Smooth muscle cell (in vitro differentiated cells): ENCODE results near the gene SLC29A1. TPM values are rescaled to one million over a fixed set of nuclear protein-coding genes. Genes with fewer than 3 reads are reported as not detected.

Experiments
- DNase-seq: peaks from one replicate; lab custom pipeline; 2025; ENCODE audit not compliant: unreplicated experiment; lab: John Stamatoyannopoulos, UW
- H2AFZ ChIP-seq: fragments of 200-600 bp; sonication (generic); 2 replicates; pipeline ENCODE4 v1.6.0; 2016; ENCODE audit warnings: antibody characterized with exemption, low read depth, mild to moderate bottlenecking
- H3F3A ChIP-seq: fragments of 200-600 bp; sonication (generic); 2 replicates; pipeline ENCODE4 v1.6.0; 2017; ENCODE audit warnings: antibody characterized with exemption, low read depth
- H3K27ac ChIP-seq: fragments of 200-600 bp; sonication (generic); 2 replicates; pipeline ENCODE4 v1.5.1; 2016; ENCODE audit warnings: low read depth, mild to moderate bottlenecking
- H3K27me3 ChIP-seq: fragments of 200-600 bp; sonication (generic); 2 replicates; pipeline ENCODE4 v1.6.1; 2016; ENCODE audit warnings: low read depth, mild to moderate bottlenecking
- H3K36me3 ChIP-seq: fragments of 200-600 bp; sonication (generic); 2 replicates; pipeline ENCODE4 v1.5.1; 2016; ENCODE audit warnings: low read depth
- H3K4me1 ChIP-seq: fragments of 200-600 bp; sonication (generic); 2 replicates; pipeline ENCODE4 v1.5.1; 2016; ENCODE audit warnings: low read depth
- H3K4me2 ChIP-seq: fragments of 200-600 bp; sonication (generic); 2 replicates; pipeline ENCODE4 v1.6.0; 2016; ENCODE audit warnings: mild to moderate bottlenecking
- H3K4me3 ChIP-seq: fragments of 200-600 bp; sonication (generic); 2 replicates; pipeline ENCODE4 v1.5.1; 2016; ENCODE audit warnings: mild to moderate bottlenecking
- H3K79me2 ChIP-seq: fragments of 200-600 bp; sonication (generic); 2 replicates; pipeline ENCODE4 v1.6.0; 2016; ENCODE audit warnings: low read depth, mild to moderate bottlenecking
- H3K9ac ChIP-seq: fragments of 200-600 bp; sonication (generic); 2 replicates; pipeline ENCODE4 v1.6.0; 2016; ENCODE audit warnings: low read depth
- H3K9me3 ChIP-seq: fragments of 200-600 bp; sonication (generic); replicated peaks from 2 replicates; pipeline ENCODE4 v1.5.1; 2016; ENCODE audit warnings: low read depth
- H4K20me1 ChIP-seq: fragments of 200-600 bp; sonication (generic); 2 replicates; pipeline ENCODE4 v1.6.0; 2016; ENCODE audit warnings: low read depth
- WGBS: methylation state at CpG from one replicate; pipeline ENCODE4 v1.1.7; 2016; ENCODE audit warnings: low lambda C conversion rate; 5-methylcytosine and 5-hydroxymethylcytosine counted together
- polyA plus RNA-seq: library from polyadenylated mRNA; unstranded; fragments of >200 nt; fragmentation: Nextera tagmentation; extraction: Ambion mirVana; gene quantifications from 2 replicates; pipeline ENCODE4 v1.2.1, GENCODE V29; 2016
- total RNA-seq: library from RNA; depleted of rRNA; stranded (reverse); fragments of >200 nt; gene quantifications from 2 replicates; pipeline ENCODE4 v1.2.3, GENCODE V29; 2014
- TF ChIP-seq, protein P1 (sequence below): fragments of 200-600 bp; sonication (generic); IDR thresholded peaks from 2 replicates; pipeline ENCODE4 v1.5.1; 2017; ENCODE audit warnings: borderline replicate concordance, mild to moderate bottlenecking, antibody characterized with exemption; ENCODE audit not compliant: insufficient read depth, poor library complexity, severe bottlenecking

SLC29A1 gene
- total and polyA plus RNA-seq, 2 experiments from 2014 or later, result 7.4 to 8.0 TPM

DNA sequence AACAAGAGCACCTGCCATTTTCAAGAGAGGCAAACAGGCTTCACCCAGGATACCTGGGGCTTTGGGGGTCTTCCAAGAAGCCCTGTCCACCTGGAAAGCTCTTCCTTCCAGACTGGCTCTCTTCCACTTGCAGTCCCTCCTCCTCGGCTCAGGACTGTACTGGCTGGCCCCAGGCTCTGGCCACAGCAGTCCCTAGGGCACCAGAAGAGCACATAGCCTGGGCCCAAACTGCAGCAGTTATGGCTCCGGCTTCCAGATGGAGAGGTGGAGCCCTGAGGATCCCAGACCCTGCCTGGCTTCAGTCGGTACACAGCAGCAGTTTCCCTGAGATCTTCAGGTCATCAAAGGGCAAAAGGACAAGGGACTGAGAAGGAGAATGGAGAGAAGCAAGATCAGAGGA, 35.5 kb downstream of the SLC29A1 start:
- Histone ChIP-seq H3K9ac (no peak overlapping the region), H3K4me2 (no peak overlapping the region)
- WGBS, result 100% methylated on average over 3 of the region's 3 CpGs

DNA sequence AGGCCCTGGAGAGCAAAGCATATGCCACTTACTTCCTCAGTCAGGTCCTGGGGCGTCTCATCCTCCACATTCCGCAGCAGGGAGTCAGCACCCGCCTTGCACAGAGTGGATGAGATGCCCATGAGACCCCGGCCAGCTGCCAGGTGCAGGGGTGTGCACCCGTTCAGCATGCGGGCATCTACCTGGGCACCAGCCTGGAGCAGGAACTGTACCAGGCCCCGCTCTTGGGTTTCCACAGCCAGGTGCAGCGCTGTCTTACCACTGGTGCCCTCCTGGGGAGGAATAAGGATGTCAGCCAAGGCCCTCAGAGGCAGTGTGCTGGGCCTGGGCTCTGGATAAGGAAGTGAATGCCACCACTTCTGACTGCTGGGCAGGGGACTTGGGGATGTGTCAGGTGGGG, 36.6 kb downstream of the SLC29A1 start:
- no peak for DNase-seq
- Histone ChIP-seq H3F3A (peaks cover 16% of the 10 kb centered on the region), H3K4me2 (no peak overlapping the region), H3K4me1 (peaks cover 32% of the 10 kb centered on the region), H3K9me3 (no peaks in the 10 kb centered on the region), H2AFZ (no peak overlapping the region), H3K9ac (no peak overlapping the region), H3K27ac (no peak overlapping the region), H4K20me1 (peaks cover 30% of the 10 kb centered on the region), H3K27me3 (no peaks in the 10 kb centered on the region), H3K79me2 (peaks cover 28% of the 10 kb centered on the region), H3K36me3 (no peaks in the 10 kb centered on the region), H3K4me3 (no peak overlapping the region)
- WGBS, result 96% methylated on average over 8 of the region's 8 CpGs
- TF ChIP-seq, protein P1, sequence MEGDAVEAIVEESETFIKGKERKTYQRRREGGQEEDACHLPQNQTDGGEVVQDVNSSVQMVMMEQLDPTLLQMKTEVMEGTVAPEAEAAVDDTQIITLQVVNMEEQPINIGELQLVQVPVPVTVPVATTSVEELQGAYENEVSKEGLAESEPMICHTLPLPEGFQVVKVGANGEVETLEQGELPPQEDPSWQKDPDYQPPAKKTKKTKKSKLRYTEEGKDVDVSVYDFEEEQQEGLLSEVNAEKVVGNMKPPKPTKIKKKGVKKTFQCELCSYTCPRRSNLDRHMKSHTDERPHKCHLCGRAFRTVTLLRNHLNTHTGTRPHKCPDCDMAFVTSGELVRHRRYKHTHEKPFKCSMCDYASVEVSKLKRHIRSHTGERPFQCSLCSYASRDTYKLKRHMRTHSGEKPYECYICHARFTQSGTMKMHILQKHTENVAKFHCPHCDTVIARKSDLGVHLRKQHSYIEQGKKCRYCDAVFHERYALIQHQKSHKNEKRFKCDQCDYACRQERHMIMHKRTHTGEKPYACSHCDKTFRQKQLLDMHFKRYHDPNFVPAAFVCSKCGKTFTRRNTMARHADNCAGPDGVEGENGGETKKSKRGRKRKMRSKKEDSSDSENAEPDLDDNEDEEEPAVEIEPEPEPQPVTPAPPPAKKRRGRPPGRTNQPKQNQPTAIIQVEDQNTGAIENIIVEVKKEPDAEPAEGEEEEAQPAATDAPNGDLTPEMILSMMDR, result no peak

More for the DNA sequence above, 35.5 kb downstream of the SLC29A1 start:
- H2AFZ ChIP-seq, result no peak overlapping the region
- H3K27me3 ChIP-seq, result no peaks in the 10 kb centered on the region
- DNase-seq, result no peak
- H3K79me2 ChIP-seq, result peaks cover 29% of the 10 kb centered on the region
- no peak overlapping the region for H3K27ac ChIP-seq
- peaks cover 23% of the 10 kb centered on the region for H3K4me1 ChIP-seq
- H3F3A ChIP-seq, result peaks cover 25% of the 10 kb centered on the region
- H3K36me3 ChIP-seq, result no peaks in the 10 kb centered on the region
- H3K4me3 ChIP-seq, result no peak overlapping the region
- TF ChIP-seq, protein P1, result no peak
- peaks cover 32% of the 10 kb centered on the region for H4K20me1 ChIP-seq
- H3K9me3 ChIP-seq, result no peaks in the 10 kb centered on the region

DNA sequence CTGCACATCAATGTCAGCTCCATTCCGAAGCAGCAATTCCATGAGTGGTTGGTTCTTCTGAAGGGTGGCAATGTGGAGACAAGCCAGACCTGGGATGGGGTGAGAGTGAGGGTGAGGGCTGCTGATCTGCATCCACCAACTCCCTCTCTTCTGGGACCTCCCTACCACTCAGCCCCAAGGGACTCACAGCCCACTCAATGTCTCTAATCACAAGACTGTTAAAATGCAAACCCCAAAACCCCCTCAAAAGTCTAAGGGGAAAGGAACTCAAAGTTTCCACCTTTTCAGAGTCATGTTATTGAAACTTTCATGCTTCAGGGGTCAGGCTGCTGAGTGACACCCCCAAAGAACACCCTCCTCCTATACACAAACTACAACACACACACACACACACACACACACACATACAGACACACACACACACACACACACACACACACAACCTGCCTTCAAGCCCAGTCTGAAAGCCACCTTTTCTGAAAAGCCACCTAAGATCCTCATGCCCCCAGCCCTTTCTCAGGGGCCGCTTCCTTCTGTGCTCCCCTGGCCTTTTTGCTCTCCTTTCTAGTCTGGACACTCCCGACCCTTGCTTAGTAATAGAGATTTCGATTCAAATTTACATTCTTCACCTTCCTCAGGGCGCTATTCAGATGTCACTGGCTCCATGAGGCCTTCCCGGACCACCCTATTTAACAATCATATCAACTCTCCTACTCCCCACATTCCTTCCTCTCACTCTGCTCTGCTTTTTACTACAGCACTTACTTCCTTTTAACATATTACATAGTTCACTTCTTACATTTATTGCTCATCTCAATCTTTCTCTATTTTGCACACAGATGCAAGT, 37.3 kb downstream of the SLC29A1 start:
- no peaks in the 10 kb centered on the region for H3K27me3 ChIP-seq
- no peak overlapping the region for H3K9ac ChIP-seq
- no peak overlapping the region for H2AFZ ChIP-seq
- peaks cover 15% of the 10 kb centered on the region for H3F3A ChIP-seq
- H3K27ac ChIP-seq, result no peak overlapping the region
- H3K4me3 ChIP-seq, result no peak overlapping the region
- TF ChIP-seq, protein P1, result no peak
- H3K79me2 ChIP-seq, result peaks cover 27% of the 10 kb centered on the region
- H3K36me3 ChIP-seq, result no peaks in the 10 kb centered on the region
- H3K4me1 ChIP-seq, result peaks cover 33% of the 10 kb centered on the region
- H3K4me2 ChIP-seq, result no peak overlapping the region
- H4K20me1 ChIP-seq, result peaks cover 23% of the 10 kb centered on the region
- no peaks in the 10 kb centered on the region for H3K9me3 ChIP-seq
- WGBS, result 90% methylated on average over 6 of the region's 6 CpGs
- no peak for DNase-seq
